ENCODE data around the gene LRRC36.
"Not testable (repeated sequence)": the region's sequence is repeated elsewhere in the genome, so short reads cannot be mapped to it uniquely, and the experiment has no call there.

LRRC36 gene

DNA sequence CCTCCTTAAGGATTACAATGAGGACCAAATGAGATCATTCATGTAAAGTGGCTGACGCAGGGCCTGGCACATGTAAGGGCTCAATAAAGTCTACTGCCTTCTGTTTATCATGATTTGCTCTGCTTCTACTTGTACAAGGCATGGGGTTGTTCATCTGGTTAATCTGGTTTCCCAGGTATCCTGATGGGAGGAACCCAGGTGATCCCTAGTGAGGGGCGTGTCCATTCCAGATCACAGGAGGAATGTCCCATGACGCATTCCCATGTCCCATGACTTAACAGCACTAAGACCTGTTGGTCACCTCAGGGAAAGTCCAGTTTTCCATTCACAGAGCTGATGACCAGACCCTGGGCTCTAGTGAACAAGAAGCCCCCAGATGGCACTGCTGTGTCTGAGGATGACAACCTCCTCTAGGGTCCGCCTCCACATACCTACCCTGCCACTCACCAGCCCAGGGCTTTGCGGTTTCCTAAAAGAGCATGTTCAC lies 78.2 kb downstream of the LRRC36 start:
- no peak for DNase-seq (ENCODE audit: low read depth)

DNA sequence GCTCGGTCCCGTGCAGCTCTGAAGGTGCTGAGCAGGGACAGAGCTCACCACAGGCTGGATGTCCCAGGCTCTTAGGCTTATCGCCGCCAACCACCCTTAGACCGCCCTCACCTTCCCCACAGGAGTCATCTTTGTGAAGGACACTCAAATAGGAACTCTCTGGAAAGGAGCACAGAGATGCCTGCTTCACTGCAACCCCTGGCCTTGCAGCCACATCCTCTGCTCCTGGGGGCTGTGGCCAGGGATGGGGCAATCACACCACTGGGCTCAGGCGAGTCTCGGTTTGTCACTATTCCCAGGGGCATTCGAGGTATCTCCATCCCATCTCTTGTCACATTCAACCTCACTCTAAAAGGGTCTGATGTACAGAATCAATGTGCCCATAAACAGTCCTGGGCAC lies 78.7 kb downstream of the LRRC36 start:
- no peak for DNase-seq (ENCODE audit: low read depth)

DNA sequence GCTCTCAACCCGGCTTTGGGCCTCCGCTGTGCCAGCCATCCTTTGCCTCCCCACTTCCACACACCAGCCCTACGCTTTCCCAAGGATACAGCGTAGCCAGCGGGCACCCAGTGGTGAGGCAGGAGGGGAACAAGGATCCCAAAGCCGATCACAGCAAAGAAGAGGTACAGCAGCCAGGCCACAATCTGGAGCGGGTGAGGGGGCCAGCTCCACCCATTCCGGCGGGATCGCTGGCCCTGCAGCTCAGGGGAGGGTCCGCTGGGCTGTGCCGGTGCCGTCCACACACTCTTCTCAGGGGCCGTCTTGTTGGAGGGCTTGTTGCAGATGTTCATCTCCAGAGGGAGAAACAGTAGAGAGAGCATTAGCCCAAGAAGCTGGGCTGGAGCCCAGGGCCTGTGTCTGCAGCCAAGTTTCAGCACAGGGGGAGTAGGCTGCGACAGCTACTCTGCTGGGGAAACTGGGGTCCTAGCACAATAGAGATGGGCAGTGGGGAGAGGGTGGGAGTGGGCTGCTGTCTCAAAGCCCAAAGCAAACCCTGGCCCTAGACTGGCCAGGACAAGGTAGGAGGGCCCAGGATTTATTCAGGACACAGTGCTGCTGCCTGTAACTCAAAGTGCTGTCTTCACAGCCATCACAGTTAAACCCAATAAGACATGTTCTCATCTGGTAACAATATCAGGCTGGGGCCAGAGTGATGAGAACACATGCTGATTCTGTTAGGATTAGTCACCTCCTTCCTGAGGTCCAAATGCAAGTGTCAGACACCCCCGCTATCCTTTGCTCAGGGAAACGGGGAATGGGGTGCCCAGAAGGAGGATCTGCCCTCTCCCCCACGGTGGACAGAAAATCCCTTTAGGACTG lies 79.7 kb downstream of the LRRC36 start:
- DNase-seq (ENCODE audit: low read depth), result peak; percentile 83

DNA sequence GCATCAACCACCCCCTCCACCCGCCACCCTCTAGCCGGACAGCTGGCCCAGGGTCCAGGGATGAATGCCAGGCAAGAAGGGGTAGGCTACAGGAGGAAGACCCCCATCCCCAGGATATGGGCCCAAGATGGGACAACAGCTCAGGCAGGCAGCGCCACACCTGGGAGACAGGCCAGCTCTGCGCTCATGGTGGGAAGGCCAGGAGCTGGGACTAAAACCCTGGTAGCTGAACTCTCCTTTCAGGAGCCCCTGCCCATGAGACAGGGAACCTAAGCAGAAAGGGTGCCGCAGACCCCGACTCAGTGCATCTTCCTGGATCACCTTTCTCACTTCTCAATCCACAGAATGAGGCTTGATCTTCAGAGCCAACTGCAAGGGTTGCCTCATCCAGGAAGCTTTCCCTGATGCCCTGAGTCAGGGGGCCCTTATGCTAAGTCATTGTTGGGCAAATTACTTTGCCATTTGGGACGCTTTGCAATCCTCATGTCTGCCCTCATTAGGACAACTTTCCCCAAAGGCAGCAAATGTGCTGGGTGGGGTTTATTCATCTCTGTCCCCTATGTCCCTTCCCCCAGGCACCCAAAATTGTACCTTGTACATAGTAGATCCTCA lies 80.7 kb downstream of the LRRC36 start:
- peak; percentile 62 for DNase-seq (ENCODE audit: low read depth)

GRCh38 chr16:67407788-67408452 lies 81.3 kb downstream of the LRRC36 start:
- no peak for DNase-seq (ENCODE audit: low read depth)

DNA sequence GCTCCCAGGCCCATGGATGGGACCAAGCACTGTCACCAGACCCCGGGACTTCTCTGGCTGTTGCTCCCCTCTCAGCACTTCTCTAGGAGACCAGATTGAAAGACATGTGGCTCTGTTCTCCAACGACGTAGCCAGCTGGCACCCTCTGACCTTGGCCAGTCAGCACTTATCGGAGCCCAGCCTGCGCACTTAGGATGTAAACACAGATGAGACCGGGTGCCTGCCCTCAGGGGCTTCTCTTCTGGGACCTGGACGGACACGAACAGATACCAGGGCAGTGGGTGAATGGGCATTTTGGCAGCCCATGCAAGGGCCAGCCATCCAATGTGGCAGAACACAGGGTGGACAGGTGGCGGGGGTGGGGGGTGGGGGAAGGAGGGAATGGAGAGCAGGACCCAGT lies 83.0 kb downstream of the LRRC36 start:
- DNase-seq (ENCODE audit: low read depth), result no peak

GRCh38 chr16:67411339-67411738 lies 84.7 kb downstream of the LRRC36 start:
- no peak for DNase-seq (ENCODE audit: low read depth)

DNA sequence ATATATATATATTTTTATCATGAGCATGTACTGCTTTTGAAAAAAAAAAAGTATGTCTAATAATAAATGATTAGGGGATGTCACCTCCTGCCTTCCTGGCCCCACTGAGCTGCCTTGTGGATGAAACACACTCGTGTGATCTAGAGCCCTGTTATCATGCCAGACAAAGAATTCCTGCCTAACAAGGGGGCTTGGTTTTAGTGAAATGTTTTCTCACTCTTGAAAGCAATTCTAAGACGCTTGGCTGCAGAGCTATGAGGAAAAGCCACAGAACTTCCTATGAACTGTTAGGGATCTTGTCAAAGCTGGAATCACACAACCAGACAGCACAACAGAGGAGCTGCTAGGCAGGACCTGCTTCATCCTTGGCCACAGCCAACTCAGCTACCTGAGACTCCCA lies 85.7 kb downstream of the LRRC36 start:
- DNase-seq (ENCODE audit: low read depth), result no peak

- no peak for DNase-seq (ENCODE audit: low read depth)
These were observed 87.6 kb downstream of the LRRC36 start for GRCh38 chr16:67413978-67414911.

- DNase-seq (ENCODE audit: low read depth), result not testable (repeated sequence)
These were observed 88.8 kb downstream of the LRRC36 start for GRCh38 chr16:67415421-67415820.

DNA sequence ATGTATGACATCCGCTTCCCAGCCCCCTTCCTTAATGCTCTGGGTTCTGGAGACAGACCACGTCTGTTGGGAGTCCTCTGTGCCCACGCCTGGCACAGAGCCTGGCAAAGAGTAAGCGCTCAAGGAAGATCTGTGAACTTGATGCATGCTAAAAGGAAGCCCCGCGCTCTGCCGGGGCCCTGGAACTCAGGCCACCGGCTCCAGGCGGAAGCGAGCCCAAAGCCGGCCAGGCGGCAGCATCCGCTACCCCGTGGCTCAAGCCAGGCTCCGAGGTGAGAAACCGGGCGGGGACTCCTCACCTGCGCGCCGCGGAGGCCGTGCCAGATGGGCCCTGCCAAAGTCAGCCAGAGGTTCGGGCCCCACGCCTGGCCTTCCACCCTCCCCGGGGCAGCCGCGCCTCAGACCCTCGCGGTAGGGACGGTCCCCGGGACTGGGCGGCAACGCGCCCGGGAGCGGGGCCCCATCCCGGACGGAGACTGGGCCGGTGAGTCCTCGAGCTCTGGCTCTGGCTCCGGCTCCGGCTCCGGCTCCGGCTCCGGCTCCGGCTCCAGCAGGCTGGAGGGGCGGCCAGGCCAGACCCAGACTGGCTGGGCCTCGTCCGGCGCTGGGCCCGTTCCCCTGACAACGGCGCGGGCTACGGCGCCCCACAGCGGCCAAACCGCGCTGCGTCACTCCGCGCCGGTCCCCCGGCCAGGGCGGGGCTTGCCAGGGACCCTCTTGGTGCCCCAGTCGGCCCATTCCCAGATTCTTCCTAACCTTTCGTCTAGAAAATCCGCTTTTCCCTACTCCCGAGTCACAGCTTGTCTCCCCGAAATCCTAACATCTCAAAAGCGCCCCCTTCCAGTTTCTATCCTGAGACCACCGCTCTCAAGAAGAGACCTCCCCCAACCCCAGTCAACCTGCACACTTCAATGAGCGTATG lies 89.5 kb downstream of the LRRC36 start, which contains the start of gene ZDHHC1:
TSS of gene ZDHHC1 (minus strand) at position 606 of the 922 bp plus-strand sequence. CDS start 8,702 bp downstream, outside the sequence.
- peak; percentile 65 for DNase-seq (ENCODE audit: low read depth)

- DNase-seq (ENCODE audit: low read depth), result no peak
These were observed 90.9 kb downstream of the LRRC36 start for GRCh38 chr16:67417333-67418061.

- no peak for DNase-seq (ENCODE audit: low read depth)
These were observed 92.9 kb downstream of the LRRC36 start for GRCh38 chr16:67419502-67419901.

DNA sequence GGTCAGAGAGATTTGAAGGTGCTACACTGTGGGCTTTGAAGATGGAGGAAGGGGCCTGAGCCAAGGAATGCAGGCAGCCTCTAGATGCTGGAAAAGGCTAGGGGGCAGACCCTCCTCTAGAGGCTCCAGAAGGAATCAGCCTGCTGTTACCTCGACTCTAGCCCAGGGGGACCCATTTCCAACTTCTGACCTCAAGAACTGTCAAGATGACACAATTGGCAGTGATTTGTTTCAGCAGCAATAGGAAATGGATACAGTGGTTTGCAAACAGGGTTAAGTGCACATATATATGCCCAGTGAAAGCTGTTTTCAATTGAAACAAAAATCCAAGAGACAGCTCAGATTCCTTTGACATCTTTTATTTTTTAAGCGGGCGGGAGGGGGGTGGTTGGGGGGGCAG lies 93.3 kb downstream of the LRRC36 start:
- peak; percentile 63 for DNase-seq (ENCODE audit: low read depth)

GRCh38 chr16:67421030-67421429 lies 94.4 kb downstream of the LRRC36 start:
- DNase-seq (ENCODE audit: low read depth), result no peak

GRCh38 chr16:67423015-67423414 lies 96.4 kb downstream of the LRRC36 start:
- DNase-seq (ENCODE audit: low read depth), result no peak

DNA sequence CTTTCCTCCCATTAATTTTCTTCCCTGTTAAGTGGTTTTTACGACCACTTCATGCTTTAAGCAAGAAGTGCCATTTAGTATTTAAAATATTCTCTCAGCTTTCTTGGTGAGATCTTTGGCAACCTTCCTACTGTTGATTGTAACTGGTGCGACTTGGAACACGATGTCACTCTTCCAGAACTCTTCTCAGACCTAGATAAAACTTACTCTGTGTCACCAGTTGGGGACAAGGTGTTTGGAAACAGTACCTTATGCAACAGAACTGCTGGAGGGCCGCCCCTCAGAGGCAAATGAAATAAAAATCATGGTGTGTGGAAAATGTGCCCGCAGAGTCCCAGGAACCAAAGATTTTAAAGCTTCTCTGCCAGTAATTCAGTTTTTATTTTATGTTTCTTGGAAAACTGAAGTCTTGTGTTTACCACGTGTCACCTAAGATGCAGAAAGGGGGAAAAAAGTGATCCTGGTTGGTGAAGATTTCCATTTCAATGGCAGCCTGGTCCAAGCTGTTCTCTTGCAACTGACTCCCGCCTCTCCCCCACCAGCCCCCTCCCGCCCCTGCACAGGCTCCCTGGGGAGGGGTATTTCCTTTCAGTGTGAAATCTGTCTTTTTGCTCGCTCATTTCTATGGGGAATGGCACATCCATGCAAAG lies 97.1 kb downstream of the LRRC36 start:
- no peak for DNase-seq (ENCODE audit: low read depth)

DNA sequence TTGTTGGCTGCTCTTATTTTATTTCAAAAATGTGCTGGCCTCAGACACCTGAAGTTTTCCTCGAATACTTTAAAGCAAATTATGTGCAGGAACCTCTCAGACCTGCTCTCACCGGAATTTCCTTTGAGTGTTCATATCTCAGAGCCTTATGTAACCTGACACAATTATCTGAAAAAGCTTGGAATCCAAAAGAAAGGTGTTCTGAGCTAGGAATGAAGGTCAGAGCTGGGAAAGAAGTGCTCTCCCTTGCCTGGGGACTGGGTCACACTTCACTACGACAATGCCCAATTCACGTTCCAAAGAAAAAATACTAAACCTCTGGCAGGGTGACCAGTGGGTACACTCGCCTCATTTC lies 97.6 kb downstream of the LRRC36 start:
- DNase-seq (ENCODE audit: low read depth), result no peak

GRCh38 chr16:67425061-67425460 lies 98.4 kb downstream of the LRRC36 start:
- DNase-seq (ENCODE audit: low read depth), result peak; percentile 42

Measured in fibroblast of gingiva (primary cell).